ENCODE results near the gene HTT. TPM values are rescaled to one million over a fixed set of nuclear protein-coding genes. Genes with fewer than 3 reads are reported as not detected.
A peak's percentile ranks its signal among the peaks of the same experiment; 100 is the strongest.

HTT gene
- total RNA-seq, 1 donor from 2014 or later = 65.2 TPM

DNA sequence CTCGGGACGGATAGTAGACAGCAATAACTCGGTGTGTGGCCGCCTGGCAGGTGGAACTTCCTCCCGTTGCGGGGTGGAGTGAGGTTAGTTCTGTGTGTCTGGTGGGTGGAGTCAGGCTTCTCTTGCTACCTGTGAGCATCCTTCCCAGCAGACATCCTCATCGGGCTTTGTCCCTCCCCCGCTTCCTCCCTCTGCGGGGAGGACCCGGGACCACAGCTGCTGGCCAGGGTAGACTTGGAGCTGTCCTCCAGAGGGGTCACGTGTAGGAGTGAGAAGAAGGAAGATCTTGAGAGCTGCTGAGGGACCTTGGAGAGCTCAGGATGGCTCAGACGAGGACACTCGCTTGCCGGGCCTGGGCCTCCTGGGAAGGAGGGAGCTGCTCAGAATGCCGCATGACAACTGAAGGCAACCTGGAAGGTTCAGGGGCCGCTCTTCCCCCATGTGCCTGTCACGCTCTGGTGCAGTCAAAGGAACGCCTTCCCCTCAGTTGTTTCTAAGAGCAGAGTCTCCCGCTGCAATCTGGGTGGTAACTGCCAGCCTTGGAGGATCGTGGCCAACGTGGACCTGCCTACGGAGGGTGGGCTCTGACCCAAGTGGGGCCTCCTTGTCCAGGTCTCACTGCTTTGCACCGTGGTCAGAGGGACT is 168.8 kb downstream of the HTT start:
- Mint-ChIP-seq H3K27ac (ENCODE audit: unreplicated experiment) (peak overlapping the region; percentile 36), H3K36me3 (ENCODE audit: low read depth, unreplicated experiment) (peaks cover 12% of the 10 kb centered on the region), H3K27me3 (ENCODE audit: low read depth, unreplicated experiment) (no peaks in the 10 kb centered on the region), H3K4me3 (ENCODE audit: unreplicated experiment) (no peak overlapping the region), H3K9me3 (ENCODE audit: unreplicated experiment) (no peaks in the 10 kb centered on the region), H3K4me1 (ENCODE audit: low read depth, unreplicated experiment) (no peaks in the 10 kb centered on the region)
- FAIRE-seq (no peak), DNase-seq (ENCODE audit: low read depth) (no peak)
- Histone ChIP-seq H3K9ac (ENCODE audit: low read length) (no peak overlapping the region), H3K4me1 (ENCODE audit: insufficient read depth, low read length) (no peaks in the 10 kb centered on the region), H3K27ac (ENCODE audit: low read depth, low read length) (no peak overlapping the region), H3K4me2 (ENCODE audit: low read length) (no peak overlapping the region), H3K27me3 (ENCODE audit: insufficient read depth, low read length) (no peaks in the 10 kb centered on the region), H3K4me3 (ENCODE audit: insufficient read depth, low read depth, low read length) (no peak overlapping the region), H3K36me3 (ENCODE audit: insufficient read depth, low read length) (peaks cover 2% of the 10 kb centered on the region), H4K20me1 (ENCODE audit: insufficient read depth, low read length) (peaks cover 14% of the 10 kb centered on the region), H3K9me3 (ENCODE audit: insufficient read depth, low read depth, low read length) (no peaks in the 10 kb centered on the region), H2AFZ (ENCODE audit: low read depth, low read length) (no peak overlapping the region), H3K79me2 (ENCODE audit: insufficient read depth, low read length) (no peaks in the 10 kb centered on the region)
- TF ChIP-seq, protein P1, sequence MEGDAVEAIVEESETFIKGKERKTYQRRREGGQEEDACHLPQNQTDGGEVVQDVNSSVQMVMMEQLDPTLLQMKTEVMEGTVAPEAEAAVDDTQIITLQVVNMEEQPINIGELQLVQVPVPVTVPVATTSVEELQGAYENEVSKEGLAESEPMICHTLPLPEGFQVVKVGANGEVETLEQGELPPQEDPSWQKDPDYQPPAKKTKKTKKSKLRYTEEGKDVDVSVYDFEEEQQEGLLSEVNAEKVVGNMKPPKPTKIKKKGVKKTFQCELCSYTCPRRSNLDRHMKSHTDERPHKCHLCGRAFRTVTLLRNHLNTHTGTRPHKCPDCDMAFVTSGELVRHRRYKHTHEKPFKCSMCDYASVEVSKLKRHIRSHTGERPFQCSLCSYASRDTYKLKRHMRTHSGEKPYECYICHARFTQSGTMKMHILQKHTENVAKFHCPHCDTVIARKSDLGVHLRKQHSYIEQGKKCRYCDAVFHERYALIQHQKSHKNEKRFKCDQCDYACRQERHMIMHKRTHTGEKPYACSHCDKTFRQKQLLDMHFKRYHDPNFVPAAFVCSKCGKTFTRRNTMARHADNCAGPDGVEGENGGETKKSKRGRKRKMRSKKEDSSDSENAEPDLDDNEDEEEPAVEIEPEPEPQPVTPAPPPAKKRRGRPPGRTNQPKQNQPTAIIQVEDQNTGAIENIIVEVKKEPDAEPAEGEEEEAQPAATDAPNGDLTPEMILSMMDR (IDR thresholded peaks at IDR 0.05; ENCODE audit: insufficient read depth, low read depth, low read length) = no peak
- no peak for TF ChIP-seq EZH2 (IDR thresholded peaks at IDR 0.05; ENCODE audit: insufficient read depth, low read length)

- H3K36me3 ChIP-seq (ENCODE audit: insufficient read depth, low read length) = peaks cover 2% of the 10 kb centered on the region
- no peak overlapping the region for H3K27ac ChIP-seq (ENCODE audit: low read depth, low read length)
- no peaks in the 10 kb centered on the region for H3K79me2 ChIP-seq (ENCODE audit: insufficient read depth, low read length)
- H3K4me3 ChIP-seq (ENCODE audit: insufficient read depth, low read depth, low read length) = no peak overlapping the region
- Mint-ChIP-seq H3K9me3 (ENCODE audit: unreplicated experiment) (no peaks in the 10 kb centered on the region), H3K4me1 (ENCODE audit: low read depth, unreplicated experiment) (no peaks in the 10 kb centered on the region), H3K27ac (ENCODE audit: unreplicated experiment) (no peak overlapping the region), H3K27me3 (ENCODE audit: low read depth, unreplicated experiment) (no peaks in the 10 kb centered on the region), H3K4me3 (ENCODE audit: unreplicated experiment) (no peak overlapping the region), H3K36me3 (ENCODE audit: low read depth, unreplicated experiment) (peaks cover 12% of the 10 kb centered on the region)
- H3K9ac ChIP-seq (ENCODE audit: low read length) = no peak overlapping the region
- H3K27me3 ChIP-seq (ENCODE audit: insufficient read depth, low read length) = no peaks in the 10 kb centered on the region
- no peak for FAIRE-seq
- H3K9me3 ChIP-seq (ENCODE audit: insufficient read depth, low read depth, low read length) = no peaks in the 10 kb centered on the region
- no peak for DNase-seq (ENCODE audit: low read depth)
- peaks cover 14% of the 10 kb centered on the region for H4K20me1 ChIP-seq (ENCODE audit: insufficient read depth, low read length)
- H2AFZ ChIP-seq (ENCODE audit: low read depth, low read length) = no peak overlapping the region
- TF ChIP-seq, protein P1 (IDR thresholded peaks at IDR 0.05; ENCODE audit: insufficient read depth, low read depth, low read length) = no peak
- TF ChIP-seq EZH2 (IDR thresholded peaks at IDR 0.05; ENCODE audit: insufficient read depth, low read length) = no peak
- H3K4me1 ChIP-seq (ENCODE audit: insufficient read depth, low read length) = no peaks in the 10 kb centered on the region
- no peak overlapping the region for H3K4me2 ChIP-seq (ENCODE audit: low read length)
Observed at GRCh38 chr4:3244002-3244401, 169.5 kb downstream of the HTT start.

DNA sequence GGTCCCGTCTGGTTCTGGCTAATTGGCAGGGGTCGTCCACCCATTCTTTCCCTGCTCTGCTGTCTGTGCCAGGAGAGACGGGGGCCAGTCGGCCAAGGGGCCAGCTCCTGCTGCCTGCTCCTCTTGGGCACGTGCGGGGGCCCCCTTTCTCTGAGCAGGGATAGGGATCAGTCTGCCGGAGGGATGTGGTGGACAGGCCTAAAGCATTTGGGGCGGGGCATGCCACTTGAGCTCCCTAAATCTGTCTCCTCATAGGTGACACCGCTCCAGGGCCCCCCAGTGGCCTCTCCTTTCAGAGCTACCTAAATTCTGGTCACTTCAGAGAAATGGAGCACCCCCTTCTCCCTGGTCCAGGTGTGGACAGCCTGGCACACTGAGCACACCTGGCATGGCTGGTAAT is 170.3 kb downstream of the HTT start:
- Histone ChIP-seq H3K27me3 (ENCODE audit: insufficient read depth, low read length) (no peaks in the 10 kb centered on the region), H3K27ac (ENCODE audit: low read depth, low read length) (no peak overlapping the region), H3K4me1 (ENCODE audit: insufficient read depth, low read length) (no peaks in the 10 kb centered on the region), H3K36me3 (ENCODE audit: insufficient read depth, low read length) (peaks cover 2% of the 10 kb centered on the region), H3K4me3 (ENCODE audit: insufficient read depth, low read depth, low read length) (no peak overlapping the region), H3K79me2 (ENCODE audit: insufficient read depth, low read length) (no peaks in the 10 kb centered on the region), H4K20me1 (ENCODE audit: insufficient read depth, low read length) (peaks cover 14% of the 10 kb centered on the region), H2AFZ (ENCODE audit: low read depth, low read length) (no peak overlapping the region), H3K4me2 (ENCODE audit: low read length) (no peak overlapping the region), H3K9ac (ENCODE audit: low read length) (no peak overlapping the region), H3K9me3 (ENCODE audit: insufficient read depth, low read depth, low read length) (no peaks in the 10 kb centered on the region)
- Mint-ChIP-seq H3K27me3 (ENCODE audit: low read depth, unreplicated experiment) (no peaks in the 10 kb centered on the region), H3K4me1 (ENCODE audit: low read depth, unreplicated experiment) (no peaks in the 10 kb centered on the region), H3K36me3 (ENCODE audit: low read depth, unreplicated experiment) (peaks cover 12% of the 10 kb centered on the region), H3K9me3 (ENCODE audit: unreplicated experiment) (no peaks in the 10 kb centered on the region), H3K27ac (ENCODE audit: unreplicated experiment) (no peak overlapping the region), H3K4me3 (ENCODE audit: unreplicated experiment) (no peak overlapping the region)
- no peak for TF ChIP-seq EZH2 (IDR thresholded peaks at IDR 0.05; ENCODE audit: insufficient read depth, low read length)
- DNase-seq (ENCODE audit: low read depth) = no peak
- no peak for FAIRE-seq

Data from astrocyte (in vitro differentiated cells and primary cell).